Endothelial cell of umbilical vein (primary cell): ENCODE results near the gene SERGEF. TPM values are rescaled to one million over a fixed set of nuclear protein-coding genes. Genes with fewer than 3 reads are reported as not detected.

ENCODE experiments used
- BruUV-seq: library from RNA; stranded (reverse); fragments of 400-500 nt; replicated peaks from 2 replicates; lab custom pipeline; 2021; lab: Mats Ljungman, UMichigan
- CTCF ChIA-PET: fragments of 300-600, 350-600 bp; sonication (Branson Sonifier 250); formaldehyde crosslinking; loops from one replicate; lab custom pipeline; 2021; ENCODE audit warnings: antibody characterized with exemption, inconsistent platforms; lab: Charles Lee
- POLR2A ChIA-PET: fragments of 300-600, 350-600 bp; sonication (Branson Sonifier 250); formaldehyde crosslinking; loops from one replicate; lab custom pipeline; 2021; ENCODE audit warnings: antibody characterized with exemption, inconsistent platforms; lab: Charles Lee
- DNase-seq: peaks from one replicate; pipeline ENCODE4 v3.0.0-alpha.2; 2011; ENCODE audit warnings: low read depth, low spot score
- FAIRE-seq: peaks from 2 replicates; lab custom pipeline; 2011; peaks lifted over from hg19 to GRCh38; lab: Jason Lieb, UNC
- H2AFZ ChIP-seq: 2 replicates; pipeline ENCODE4 v1.6.0; 2012; ENCODE audit warnings: low read depth, low read length, control low read depth, inconsistent platforms
- H3K27ac ChIP-seq: 2 replicates; pipeline ENCODE4 v1.5.1; 2011; ENCODE audit warnings: low read depth, mild to moderate bottlenecking, control low read depth, low read length, moderate library complexity; ENCODE audit not compliant: insufficient read depth
- H3K27me3 ChIP-seq, 2 experiments: 2 replicates each; pipeline versions ENCODE4 v1.6.0 to v1.6.1; 2011; ENCODE audit warnings: low read length in 2 of 2, mixed read lengths in 1 of 2; ENCODE audit not compliant: control insufficient read depth in 2 of 2, insufficient read depth in 2 of 2
- H3K36me3 ChIP-seq, 2 experiments: 2 replicates in 1 of 2; 3 replicates in 1 of 2; pipeline ENCODE4 v1.5.1; 2011; ENCODE audit warnings: low read length in 2 of 2, mild to moderate bottlenecking in 1 of 2, moderate library complexity in 1 of 2; ENCODE audit not compliant: control insufficient read depth in 2 of 2, insufficient read depth in 2 of 2; ENCODE audit errors: extremely low read depth in 1 of 2
- H3K4me1 ChIP-seq: 3 replicates; pipeline ENCODE4 v1.5.1; 2011; ENCODE audit warnings: mild to moderate bottlenecking, low read length; ENCODE audit not compliant: control insufficient read depth, insufficient read depth; ENCODE audit errors: extremely low read depth
- H3K4me2 ChIP-seq: 2 replicates; pipeline ENCODE4 v1.6.1; 2011; ENCODE audit warnings: low read length, control low read depth, mixed read lengths; ENCODE audit not compliant: insufficient read depth
- H3K4me3 ChIP-seq, 3 experiments: fragments of 200-600 bp in 1 of 3; sonication (generic), shearing (Covaris generic) in 1 of 3; replicated peaks in 1 of 3; 2 replicates each; pipeline ENCODE4 v1.5.1; 2011 to 2016; ENCODE audit warnings: control low read depth in 3 of 3, low read length in 3 of 3, mild to moderate bottlenecking in 2 of 3, inconsistent platforms in 1 of 3, low read depth in 1 of 3, moderate library complexity in 1 of 3; ENCODE audit not compliant: insufficient read depth in 1 of 3
- H3K79me2 ChIP-seq: 2 replicates; pipeline ENCODE4 v1.6.0; 2012; ENCODE audit warnings: low read length, inconsistent platforms; ENCODE audit not compliant: control insufficient read depth, insufficient read depth
- H3K9ac ChIP-seq: replicated peaks from 2 replicates; pipeline ENCODE3; 2011; ENCODE audit warnings: low read length, control low read depth; ENCODE audit not compliant: insufficient read depth; ENCODE audit errors: extremely low read depth
- H3K9me1 ChIP-seq: replicated peaks from 3 replicates; pipeline ENCODE4 v1.6.0; 2011; ENCODE audit warnings: mild to moderate bottlenecking, low read length; ENCODE audit not compliant: control insufficient read depth, insufficient read depth; ENCODE audit errors: extremely low read depth
- H3K9me3 ChIP-seq: replicated peaks from 2 replicates; pipeline ENCODE4 v1.5.1; 2012; ENCODE audit warnings: low read length, inconsistent platforms; ENCODE audit not compliant: control insufficient read depth, insufficient read depth
- H4K20me1 ChIP-seq: replicated peaks from 2 replicates; pipeline ENCODE3; 2011; ENCODE audit warnings: mild to moderate bottlenecking, low read length; ENCODE audit not compliant: control insufficient read depth, insufficient read depth; ENCODE audit errors: extremely low read depth
- CTCF ChIP-seq, 2 donors: IDR thresholded peaks; 1 replicate in 1 of 2; 2 replicates in 1 of 2; pipeline ENCODE4 v1.5.1; 2011; ENCODE audit warnings: low read length in 2 of 2, mild to moderate bottlenecking in 2 of 2, moderate library complexity in 2 of 2, control low read depth in 1 of 2, inconsistent platforms in 1 of 2, low read depth in 1 of 2; ENCODE audit not compliant: insufficient read depth in 1 of 2; ENCODE audit errors: extremely low read depth in 1 of 2
- FOS ChIP-seq: IDR thresholded peaks from 2 replicates; pipeline ENCODE4 v1.6.1; 2011; ENCODE audit warnings: mild to moderate bottlenecking, low read length, moderate library complexity, borderline replicate concordance; ENCODE audit not compliant: insufficient read depth
- GATA2 ChIP-seq: IDR thresholded peaks from 2 replicates; pipeline ENCODE4 v1.7.0; 2011; ENCODE audit warnings: low read depth, mild to moderate bottlenecking, moderate library complexity, mixed read lengths, low read length; ENCODE audit not compliant: insufficient read length, insufficient read depth
- JUN ChIP-seq: IDR thresholded peaks from 2 replicates; pipeline ENCODE4 v1.6.1; 2011; ENCODE audit warnings: borderline replicate concordance, low read depth; ENCODE audit not compliant: insufficient read length, insufficient read depth
- POLR2A ChIP-seq: IDR thresholded peaks from 2 replicates; pipeline ENCODE4 v1.6.1; 2012; ENCODE audit warnings: low read depth, mild to moderate bottlenecking, control low read depth, low read length
- POLR2AphosphoS5 ChIP-seq: IDR thresholded peaks from 2 replicates; pipeline ENCODE4 v1.6.1; 2012; ENCODE audit warnings: low read depth, mild to moderate bottlenecking, control low read depth, low read length, moderate library complexity; ENCODE audit not compliant: insufficient read depth
- dilution Hi-C: fragments of 300-500 bp; cut with MboI; formaldehyde crosslinking; loops from one replicate; pipeline ENCODE4 v1.15.0; 2019; ENCODE audit warnings: low sequenced_read_pairs; ENCODE audit not compliant: extremely low pct_ligation_motif_present
- intact Hi-C: fragments of 100-400 bp; cut with micrococcal nuclease; formaldehyde crosslinking; loops from one replicate; pipeline ENCODE4 v1.10.0; 2022
- polyA plus RNA-seq, 4 experiments: library from polyadenylated mRNA; depleted of rRNA in 3 of 4; stranded (reverse) in 3 of 4; unstranded in 1 of 4; fragments of >200 nt; gene quantifications; 2 replicates each; pipeline versions ENCODE4 v1.2.1 to v1.2.3, GENCODE V29; 2011 to 2012; ENCODE audit warnings: missing spikeins in 1 of 4
- total RNA-seq: library from RNA; stranded (reverse); gene quantifications from 2 replicates; pipeline ENCODE4 v1.2.3, GENCODE V29; 2021
- TF ChIP-seq, protein P1 (sequence below): IDR thresholded peaks from 2 replicates; pipeline ENCODE4 v1.6.1; 2011; ENCODE audit not compliant: insufficient read depth, insufficient read length

The SERGEF gene
- total and polyA plus RNA-seq, 2 donors (not counting 3 experiments of a cell fraction or from before 2014, with no cell fraction given): 8.7 to 16.7 TPM

DNA sequence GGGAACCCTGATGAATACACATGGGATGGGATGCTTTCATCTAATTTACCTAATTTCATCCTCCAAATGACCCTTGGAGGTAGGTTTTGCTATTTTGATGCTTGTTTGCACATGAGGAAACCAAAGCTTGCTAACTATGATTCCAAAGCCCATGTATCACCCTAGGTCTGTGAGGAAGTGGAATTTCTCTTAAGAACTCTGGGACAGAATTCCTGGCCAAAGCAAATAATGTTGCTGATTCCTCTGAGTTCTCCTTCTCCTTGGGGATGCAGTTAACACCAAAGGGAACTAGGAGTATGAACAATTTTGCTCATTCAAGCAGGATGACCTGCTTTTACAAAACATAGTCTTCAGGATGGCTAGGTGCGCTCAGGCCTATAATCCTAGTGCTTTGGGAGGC is 198.3 kb downstream of the SERGEF start:
- Histone ChIP-seq H3K9me3 (no peaks in the 10 kb centered on the region), H4K20me1 (no peaks in the 10 kb centered on the region), H3K27ac (no peak overlapping the region), H3K36me3 (no peaks in the 10 kb centered on the region), H3K27me3 (no peaks in the 10 kb centered on the region), H3K4me3 (no peak overlapping the region), H2AFZ (no peak overlapping the region), H3K9me1 (no peaks in the 10 kb centered on the region), H3K9ac (no peak overlapping the region), H3K4me2 (no peak overlapping the region), H3K79me2 (no peaks in the 10 kb centered on the region), H3K4me1 (no peaks in the 10 kb centered on the region)
- no peak for FAIRE-seq
- no peak for TF ChIP-seq JUN
- no peak for TF ChIP-seq FOS
- TF ChIP-seq POLR2AphosphoS5: no peak
- TF ChIP-seq CTCF (IDR thresholded peaks at IDR 0.05; ENCODE audit: extremely low read depth in 1 of 2, insufficient read depth in 1 of 2, low read depth in 1 of 2, low read length in 2 of 2): no peak
- no peak for TF ChIP-seq POLR2A
- TF ChIP-seq, protein P1, sequence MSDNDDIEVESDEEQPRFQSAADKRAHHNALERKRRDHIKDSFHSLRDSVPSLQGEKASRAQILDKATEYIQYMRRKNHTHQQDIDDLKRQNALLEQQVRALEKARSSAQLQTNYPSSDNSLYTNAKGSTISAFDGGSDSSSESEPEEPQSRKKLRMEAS: no peak
- no peak for TF ChIP-seq GATA2
- ChIA-PET POLR2A (no interaction called here), CTCF (no interaction called here)
- intact Hi-C loops: no loop called here
- BruUV-seq: no TSS peak
- DNase-seq: no peak
- dilution Hi-C loops: no loop called here
